Parietal lobe (tissue), 2 donors: Measurements from ENCODE around the gene IFNA10. TPM values are rescaled to one million over a fixed set of nuclear protein-coding genes. Genes with fewer than 3 reads are reported as not detected.

Experiments used
- small RNA-seq: library from RNA; depleted of rRNA; stranded (forward); fragments of <200 nt; gene quantifications from one replicate; pipeline ENCODE3, GENCODE V24; 2014; ENCODE audit warnings: low replicate concordance
- total RNA-seq: library from RNA; depleted of rRNA; stranded (reverse); fragments of >200 nt; gene quantifications from one replicate; pipeline ENCODE4 v1.2.3, GENCODE V29; 2014

IFNA10 gene
- not detected for total RNA-seq

DNA sequence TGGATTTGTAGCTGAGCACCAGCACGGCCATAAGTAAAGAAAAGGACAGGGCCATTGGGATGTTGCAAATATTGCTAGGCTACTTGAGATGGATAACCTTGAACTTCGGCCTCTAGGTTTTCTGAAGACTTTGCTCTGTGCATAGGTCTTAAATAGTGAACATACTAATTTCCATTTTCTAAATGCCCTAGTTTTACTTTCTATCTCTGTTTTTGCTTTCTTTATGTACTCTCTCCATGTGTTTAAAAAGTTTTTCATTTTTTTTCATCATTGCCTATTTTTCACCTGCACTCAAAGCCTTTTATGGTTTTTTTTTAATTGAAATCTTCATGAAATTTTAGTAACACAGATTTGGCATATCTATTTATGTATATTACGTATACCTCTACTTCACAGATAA lies at the start of gene IFNA10:
IFNA10 (minus strand) TSS at position 101 of the 400 bp plus-strand sequence; CDS start at position 55, 46 bp downstream.

DNA sequence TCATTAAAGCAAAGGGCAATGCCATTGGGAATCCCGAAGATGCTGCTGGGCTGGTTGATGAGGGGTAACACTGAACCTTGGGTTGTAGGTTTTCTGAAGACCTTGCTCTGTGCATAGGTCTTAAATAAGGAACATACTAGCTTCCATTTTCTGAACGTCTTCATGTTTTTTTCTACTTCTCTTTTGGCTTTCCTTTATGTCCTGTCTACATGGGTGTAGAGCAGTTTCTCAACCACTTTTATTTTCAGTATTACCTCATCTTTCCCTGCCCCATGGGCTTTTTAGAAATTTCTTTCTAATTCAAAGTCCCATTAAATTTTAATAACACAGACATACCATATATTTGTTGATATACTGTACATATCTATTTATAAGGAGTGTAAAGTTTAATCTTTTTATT lies 33.0 kb upstream of the IFNA10 start, which contains the start of gene IFNA14:
IFNA14 (minus strand) TSS at position 95 of the 400 bp plus-strand sequence; CDS start at position 25, 70 bp downstream.

DNA sequence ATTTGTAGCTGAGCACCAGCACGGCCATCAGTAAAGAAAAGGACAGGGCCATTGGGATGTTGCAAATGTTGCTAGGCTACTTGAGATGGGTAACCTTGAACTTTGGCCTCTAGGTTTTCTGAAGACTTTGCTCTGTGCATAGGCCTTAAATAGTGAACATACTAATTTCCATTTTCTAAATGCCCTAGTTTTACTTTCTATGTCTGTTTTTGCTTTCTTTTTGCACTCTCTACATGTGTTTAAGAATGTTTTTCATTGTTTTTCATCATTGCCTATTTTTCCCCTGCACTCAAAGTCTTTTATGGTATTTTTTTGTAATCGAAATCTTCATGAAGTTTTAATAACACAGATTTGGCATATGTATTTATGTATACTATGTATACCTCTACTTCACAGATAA lies 21.2 kb upstream of the IFNA10 start, which contains the start of gene IFNA17:
IFNA17 (minus strand) TSS at position 101 of the 400 bp plus-strand sequence; CDS start at position 52, 49 bp downstream.

DNA sequence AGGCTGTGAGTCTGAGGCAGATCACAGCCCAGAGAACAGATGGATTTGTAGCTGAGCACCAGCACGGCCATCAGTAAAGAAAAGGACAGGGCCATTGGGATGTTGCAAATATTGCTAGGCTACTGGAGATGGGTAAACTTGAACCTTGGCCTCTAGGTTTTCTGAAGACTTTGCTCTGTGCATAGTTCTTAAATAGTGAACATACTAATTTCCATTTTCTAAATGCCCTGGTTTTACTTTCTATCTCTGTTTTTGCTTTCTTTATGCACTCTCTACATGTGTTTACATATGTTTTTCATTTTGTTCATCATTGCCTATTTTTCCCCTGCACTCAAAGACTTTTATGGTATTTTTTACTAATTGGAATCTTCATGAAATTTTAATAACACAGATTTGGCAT lies 10.3 kb upstream of the IFNA10 start, which contains the start of gene IFNA16:
IFNA16 (minus strand) TSS at position 101 of the 400 bp plus-strand sequence; CDS start at position 95, 6 bp downstream.

DNA sequence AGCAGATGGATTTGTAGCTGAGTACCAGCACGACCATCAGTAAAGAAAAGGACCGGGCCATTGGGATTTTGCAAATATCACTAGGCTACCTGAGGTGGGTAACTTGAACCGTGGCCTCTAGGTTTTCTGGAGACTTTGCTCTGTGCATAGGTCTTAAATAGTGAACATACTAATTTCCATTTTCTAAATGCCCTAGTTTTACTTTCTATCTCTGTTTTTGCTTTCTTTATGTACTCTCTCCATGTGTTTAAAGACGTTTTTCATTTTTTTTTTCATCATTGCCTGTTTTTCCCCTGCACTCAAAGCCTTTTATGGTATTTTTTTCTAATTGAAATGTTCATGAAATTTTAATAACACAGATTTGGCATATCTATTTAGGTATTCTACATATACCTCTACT lies 4.8 kb downstream of the IFNA10 start, which contains the start of gene IFNA7:
IFNA7 (minus strand) TSS at position 101 of the 400 bp plus-strand sequence; CDS start at position 61, 40 bp downstream.

DNA sequence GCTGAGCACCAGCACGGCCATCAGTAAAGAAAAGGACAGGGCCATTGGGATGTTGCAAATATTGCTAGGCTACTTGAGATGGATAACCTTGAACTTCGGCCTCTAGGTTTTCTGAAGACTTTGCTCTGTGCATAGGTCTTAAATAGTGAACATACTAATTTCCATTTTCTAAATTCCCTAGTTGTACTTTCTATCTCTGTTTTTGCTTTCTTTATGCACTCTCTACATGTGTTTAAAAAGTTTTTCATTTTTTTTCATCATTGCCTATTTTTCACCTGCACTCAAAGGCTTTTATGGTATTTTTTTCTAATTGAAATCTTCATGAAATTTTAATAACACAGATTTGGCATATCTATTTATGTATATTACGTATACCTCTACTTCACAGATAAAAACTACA lies 19.5 kb downstream of the IFNA10 start, which contains the start of gene IFNA4:
IFNA4 (minus strand) TSS at position 101 of the 400 bp plus-strand sequence; CDS start at position 45, 56 bp downstream.

DNA sequence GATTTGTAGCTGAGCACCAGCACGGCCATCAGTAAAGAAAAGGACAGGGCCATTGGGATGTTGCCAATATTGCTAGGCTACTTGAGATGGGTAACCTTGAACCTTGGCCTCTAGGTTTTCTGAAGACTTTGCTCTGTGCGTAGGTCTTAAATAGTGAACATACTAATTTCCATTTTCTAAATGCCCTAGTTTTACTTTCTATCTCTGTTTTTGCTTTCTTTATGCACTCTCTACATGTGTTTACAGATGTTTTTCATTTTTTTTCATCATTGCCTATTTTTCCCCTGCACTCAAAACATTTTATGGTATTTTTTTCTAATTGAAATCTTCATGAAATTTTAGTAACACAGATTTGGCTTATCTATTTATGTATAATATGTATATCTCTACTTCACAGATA lies 40.4 kb downstream of the IFNA10 start, which contains the start of gene IFNA21:
IFNA21 (minus strand) TSS at position 101 of the 400 bp plus-strand sequence; CDS start at position 53, 48 bp downstream.

Small RNA genes within 50 kb of the gene (small RNA-seq; reads per million reads assigned to genes)
- gene RF00019 = not detected

Other genes with a start within 250 kb of the IFNA10 start
- 0.94 TPM for gene HACD4, start 175.5 kb downstream of the IFNA10 start, total RNA-seq
- not detected for gene IFNB1, start 129.2 kb downstream of the IFNA10 start, total RNA-seq
- not detected for gene IFNW1, start 65.3 kb downstream of the IFNA10 start, total RNA-seq
- not detected for gene IFNA21, start 40.5 kb downstream of the IFNA10 start, total RNA-seq
- not detected for gene IFNA4, start 19.6 kb downstream of the IFNA10 start, total RNA-seq
- not detected for gene IFNA7, start 4.9 kb downstream of the IFNA10 start, total RNA-seq
- not detected for gene IFNA16, start 10.2 kb upstream of the IFNA10 start, total RNA-seq
- gene IFNA17, start 21.1 kb upstream of the IFNA10 start, total RNA-seq = not detected
- gene IFNA14, start 32.9 kb upstream of the IFNA10 start, total RNA-seq = not detected
- gene IFNA5, start 98.2 kb upstream of the IFNA10 start, total RNA-seq = not detected
- 73.6 TPM for gene KLHL9, start 128.3 kb upstream of the IFNA10 start, total RNA-seq
- not detected for gene IFNA6, start 143.7 kb upstream of the IFNA10 start, total RNA-seq
- not detected for gene IFNA13, start 160.9 kb upstream of the IFNA10 start, total RNA-seq
- gene IFNA2, start 178.3 kb upstream of the IFNA10 start, total RNA-seq = not detected
- gene IFNA8, start 202.0 kb upstream of the IFNA10 start, total RNA-seq = not detected
- not detected for gene IFNA1, start 233.3 kb upstream of the IFNA10 start, total RNA-seq